GM18508 (cell line): Measurements from ENCODE around the gene ZSWIM6.

ENCODE experiments used
- ATAC-seq: cut with Tn5 transposase; IDR thresholded peaks from one replicate; pipeline ENCODE4 v1.9.1; 2021; ENCODE audit warnings: moderate number of reproducible peaks; ENCODE audit not compliant: insufficient read depth, unreplicated experiment

The ZSWIM6 gene

DNA sequence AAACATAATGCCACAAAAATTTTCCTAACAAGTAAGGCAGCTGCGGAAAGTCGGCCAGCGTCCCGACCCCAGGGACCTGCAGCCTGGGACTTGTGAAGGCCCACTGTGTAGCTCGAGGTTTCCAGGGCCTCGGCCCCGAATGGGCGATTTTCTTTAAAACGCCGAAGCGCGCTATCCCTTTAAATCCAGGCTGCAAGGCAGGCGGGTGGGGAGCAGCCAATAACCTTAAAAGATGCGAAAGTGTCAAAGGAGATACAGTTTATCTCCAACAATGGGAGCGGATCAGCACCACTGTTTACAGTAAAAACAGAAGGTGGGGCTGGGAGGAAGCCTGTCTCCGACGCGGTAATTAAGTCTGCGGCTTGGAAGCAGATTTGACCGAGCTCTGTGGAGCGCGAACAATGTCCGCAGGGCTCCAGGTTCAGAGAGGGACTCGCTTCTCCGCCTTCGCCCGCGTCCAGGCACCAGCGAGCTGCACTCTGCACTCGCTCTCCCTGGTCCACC lies 1.7 kb upstream of the ZSWIM6 start:
- no peak for ATAC-seq

DNA sequence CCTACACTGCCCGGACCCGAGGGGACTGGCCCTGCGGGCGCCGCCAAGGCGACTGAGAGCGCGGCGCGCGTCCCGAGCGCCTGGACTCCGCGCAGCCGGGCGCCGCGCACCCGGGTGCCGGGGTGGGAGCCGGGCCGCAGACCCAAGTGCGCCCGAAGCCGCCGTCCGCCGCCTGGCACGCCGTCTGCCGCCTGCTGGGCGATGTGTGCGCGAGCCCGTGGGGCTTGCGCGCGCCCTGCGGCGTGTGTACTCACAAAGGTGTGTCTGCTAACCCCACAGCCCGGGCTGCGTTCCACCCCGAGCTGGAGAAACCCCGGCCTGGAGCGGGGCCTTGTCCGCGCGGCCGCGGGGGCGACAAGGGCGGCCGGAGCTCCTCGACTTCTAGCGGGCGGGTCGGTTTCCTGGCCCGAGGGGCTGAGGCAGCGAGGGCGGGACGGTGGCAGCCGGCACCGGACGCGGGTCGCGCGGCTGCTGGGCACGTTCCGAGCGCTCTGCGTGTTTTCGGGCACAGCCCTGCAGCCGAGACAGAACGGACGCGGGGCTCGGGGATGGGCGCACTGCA lies 1.1 kb upstream of the ZSWIM6 start:
- no peak for ATAC-seq

DNA sequence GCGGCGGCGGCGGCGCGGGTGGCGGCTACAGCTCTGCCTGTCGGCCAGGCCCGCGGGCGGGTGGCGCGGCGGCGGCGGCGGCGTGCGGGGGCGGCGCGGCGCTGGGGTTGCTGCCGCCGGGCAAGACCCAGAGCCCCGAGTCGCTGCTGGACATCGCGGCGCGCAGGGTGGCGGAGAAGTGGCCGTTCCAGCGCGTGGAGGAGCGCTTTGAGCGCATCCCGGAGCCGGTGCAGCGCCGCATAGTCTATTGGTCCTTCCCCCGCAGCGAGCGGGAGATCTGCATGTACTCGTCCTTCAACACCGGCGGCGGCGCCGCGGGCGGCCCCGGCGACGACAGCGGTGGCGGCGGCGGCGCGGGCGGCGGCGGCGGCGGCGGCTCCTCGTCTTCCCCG lies 296 bp downstream of the ZSWIM6 start:
- ATAC-seq: no peak

DNA sequence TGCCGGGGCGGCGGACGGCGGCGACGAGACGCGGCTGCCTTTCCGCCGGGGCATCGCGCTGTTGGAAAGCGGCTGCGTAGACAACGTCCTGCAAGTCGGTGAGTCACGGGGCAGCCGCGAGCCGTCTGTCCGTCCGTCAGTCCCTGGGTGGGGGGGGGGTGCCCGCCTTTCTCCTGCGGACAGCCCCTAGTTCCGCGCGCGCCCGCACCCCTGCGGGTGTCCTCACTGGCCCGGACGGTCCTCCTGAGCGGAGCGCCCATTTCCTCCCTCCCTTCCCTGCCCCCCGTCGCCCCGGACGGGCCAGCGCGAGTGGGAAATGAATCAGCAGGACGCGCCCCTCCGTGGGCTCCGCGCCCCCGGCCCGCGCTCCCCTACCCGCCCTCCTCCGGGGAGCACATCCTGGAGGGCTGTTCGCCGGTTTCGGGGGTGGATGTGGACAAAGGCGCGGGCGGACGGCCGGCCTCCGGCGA lies 828 bp downstream of the ZSWIM6 start:
- ATAC-seq: no peak

DNA sequence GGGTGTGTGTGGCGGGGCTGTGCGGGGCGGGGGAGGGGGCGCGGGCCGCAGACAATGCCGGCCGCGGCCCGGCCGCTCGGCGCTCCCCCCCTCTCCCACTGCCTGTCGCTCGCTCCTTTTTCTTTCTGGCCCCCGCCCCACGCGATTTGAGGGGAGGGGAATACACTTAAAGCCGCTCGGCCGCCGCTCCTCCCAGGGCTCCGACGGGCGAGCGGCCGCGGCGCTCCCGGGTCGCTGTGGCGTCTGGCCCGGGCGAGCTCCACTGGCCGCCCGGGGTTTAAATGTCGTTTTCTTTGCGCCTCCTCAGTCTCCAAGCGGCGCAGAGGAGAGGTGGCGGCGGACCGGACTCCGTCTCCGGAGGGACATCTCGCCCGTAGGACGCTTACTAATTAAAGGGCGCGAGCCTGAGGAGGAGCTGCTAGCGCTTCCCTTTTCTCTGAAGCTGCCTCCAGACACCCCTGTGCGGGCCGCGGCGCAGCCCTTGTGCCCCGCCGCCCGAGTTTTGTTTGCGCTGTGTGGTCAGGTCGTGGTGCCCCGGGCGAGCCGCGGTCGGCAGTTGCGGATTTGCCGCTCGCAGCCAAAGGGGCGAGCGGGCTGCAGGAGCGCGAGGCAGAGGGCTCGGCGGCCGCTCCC lies 1.4 kb downstream of the ZSWIM6 start:
- ATAC-seq: no peak

DNA sequence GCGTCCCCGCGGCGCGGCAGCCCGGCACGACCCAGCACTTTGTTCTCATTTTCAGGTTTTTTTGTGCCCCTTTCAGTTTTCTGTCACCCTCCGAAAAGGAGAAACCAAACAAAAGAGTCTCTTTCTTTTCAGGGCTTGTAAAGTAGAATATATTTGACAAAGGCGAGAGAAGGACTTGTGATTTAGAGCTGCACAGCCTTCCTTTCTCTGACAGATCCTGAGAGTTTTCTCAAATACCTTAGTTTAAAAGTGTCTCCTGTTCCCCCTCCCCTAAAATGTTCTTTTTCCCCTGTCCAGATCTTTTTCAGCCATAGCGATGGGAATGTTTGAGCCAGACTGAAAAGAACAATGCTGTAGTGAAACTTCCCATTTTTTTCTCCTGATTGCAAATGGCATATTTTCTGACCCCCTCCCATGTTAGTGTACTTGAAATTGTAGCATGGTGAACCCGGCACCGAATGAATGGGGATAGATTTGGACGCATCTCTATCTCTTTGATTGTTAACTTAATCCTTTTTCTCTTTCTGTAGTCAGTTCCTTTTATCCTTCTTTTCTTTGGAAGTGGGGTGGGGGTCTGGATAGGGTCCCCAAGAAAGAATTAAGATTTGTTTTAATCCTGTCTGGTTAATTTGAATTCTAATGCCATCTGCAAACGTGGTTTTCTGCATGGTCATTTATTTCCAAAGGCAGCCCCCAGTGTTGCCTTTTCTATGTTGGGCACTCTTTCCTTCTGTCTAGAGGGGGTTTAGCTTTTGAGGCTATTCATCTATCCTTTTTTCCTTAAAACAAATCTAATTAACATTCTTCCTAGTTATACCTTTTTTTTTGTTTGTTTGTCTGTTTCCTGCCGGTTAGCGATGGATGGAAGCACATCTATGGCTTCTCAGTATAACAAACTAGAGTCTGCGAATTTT lies 2.2 kb downstream of the ZSWIM6 start:
- no peak for ATAC-seq

DNA sequence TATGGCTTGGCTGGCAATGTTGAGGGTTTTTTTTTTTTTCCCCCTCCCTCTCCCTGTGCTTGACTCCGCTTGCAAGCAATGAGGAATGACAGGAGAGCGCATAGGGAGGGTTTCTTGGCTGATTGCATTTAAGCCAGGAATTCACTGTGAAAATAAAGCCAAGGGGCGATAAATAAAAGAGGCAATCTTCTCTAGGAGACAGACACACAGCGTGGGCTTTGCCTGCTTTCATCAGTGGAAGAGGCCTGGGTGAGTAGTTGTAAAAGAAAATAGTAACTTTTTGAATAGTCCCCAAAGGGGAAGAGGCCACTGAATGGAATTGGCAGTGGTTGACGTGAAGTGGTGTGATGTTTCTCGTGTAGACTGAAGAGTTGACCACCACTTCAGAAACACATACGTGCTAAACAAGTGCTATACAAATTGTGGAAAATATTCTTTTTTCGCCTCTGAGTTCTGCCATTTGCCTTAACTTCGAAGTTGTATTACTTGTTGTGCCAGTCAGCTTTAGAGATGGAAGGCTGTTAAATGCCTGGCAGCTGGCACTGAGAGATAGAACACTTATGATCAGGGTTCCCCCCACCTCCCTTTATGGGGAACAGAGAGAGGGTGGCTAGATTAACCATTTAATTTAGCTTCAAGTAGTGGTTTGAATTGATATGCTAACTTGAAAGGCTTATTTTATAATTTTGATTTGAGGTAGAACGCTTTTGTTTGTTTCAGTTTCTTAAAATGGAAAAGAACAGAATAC lies 3.0 kb downstream of the ZSWIM6 start:
- ATAC-seq: no peak

DNA sequence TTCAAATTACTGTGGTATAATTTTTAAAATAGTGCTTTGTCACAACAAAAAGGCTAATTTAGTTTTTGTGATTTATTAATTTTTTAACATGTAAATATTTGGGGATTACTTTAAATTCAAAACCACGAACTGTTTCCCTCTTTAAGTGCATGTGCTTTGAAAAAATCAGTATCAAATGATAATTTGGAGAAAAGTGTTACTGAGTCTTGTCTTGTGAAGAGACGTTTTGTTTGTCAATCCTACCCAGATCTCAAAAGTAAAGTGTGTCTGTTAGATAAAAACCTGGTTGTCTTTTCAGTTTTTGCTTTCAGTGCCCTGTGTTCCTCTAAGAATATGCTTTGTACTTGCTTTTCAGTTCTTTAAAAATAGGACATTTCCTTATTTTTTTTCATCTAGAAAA lies 7.7 kb downstream of the ZSWIM6 start:
- no peak for ATAC-seq

DNA sequence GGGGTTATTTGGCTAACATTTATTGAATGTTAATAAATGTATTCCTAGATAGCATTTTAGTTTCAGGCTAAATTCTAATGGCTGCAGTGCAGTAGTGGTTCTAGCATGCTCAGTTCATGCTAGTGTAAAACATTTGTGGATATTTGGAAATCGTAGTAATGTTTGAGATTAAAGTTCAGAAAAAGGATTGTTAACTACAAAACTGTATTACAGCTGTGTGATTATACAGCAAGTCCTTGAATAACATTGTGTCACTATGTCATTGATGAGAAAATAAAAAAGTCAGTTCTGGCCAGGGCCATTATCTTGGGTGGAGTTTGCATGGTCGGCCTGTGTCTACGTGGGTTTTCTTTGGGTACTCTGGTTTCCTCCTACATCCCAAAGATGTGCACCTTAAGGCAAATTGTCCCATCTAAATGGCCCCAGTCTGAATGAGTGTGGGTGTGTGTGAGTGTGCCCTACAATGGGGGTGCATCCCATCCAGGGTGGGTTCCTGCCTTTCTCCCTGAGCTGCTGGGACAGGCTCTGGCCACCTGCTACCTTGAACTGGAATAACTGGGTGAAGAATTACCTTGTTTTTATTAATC lies 8.8 kb downstream of the ZSWIM6 start:
- ATAC-seq: no peak

DNA sequence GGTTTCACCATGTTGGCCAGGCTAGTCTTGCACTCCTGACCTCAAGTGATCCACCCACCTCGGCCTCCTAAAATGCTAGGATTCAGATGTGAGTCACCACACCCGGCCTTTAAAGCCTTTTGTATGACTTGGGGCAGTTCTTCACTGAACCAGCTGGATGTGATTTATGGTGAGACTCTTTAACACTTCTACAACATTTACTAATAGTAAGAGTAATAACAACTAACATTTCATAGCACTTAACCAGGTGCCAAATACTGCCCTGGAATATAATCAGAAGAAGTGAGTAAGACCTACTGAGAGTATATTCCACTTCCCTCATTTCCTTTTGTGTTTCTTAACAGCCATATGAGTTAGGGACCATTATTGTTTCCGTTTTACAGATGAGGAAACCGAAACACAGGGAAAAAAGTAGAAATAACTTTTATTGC lies 10.0 kb downstream of the ZSWIM6 start:
- ATAC-seq: no peak

DNA sequence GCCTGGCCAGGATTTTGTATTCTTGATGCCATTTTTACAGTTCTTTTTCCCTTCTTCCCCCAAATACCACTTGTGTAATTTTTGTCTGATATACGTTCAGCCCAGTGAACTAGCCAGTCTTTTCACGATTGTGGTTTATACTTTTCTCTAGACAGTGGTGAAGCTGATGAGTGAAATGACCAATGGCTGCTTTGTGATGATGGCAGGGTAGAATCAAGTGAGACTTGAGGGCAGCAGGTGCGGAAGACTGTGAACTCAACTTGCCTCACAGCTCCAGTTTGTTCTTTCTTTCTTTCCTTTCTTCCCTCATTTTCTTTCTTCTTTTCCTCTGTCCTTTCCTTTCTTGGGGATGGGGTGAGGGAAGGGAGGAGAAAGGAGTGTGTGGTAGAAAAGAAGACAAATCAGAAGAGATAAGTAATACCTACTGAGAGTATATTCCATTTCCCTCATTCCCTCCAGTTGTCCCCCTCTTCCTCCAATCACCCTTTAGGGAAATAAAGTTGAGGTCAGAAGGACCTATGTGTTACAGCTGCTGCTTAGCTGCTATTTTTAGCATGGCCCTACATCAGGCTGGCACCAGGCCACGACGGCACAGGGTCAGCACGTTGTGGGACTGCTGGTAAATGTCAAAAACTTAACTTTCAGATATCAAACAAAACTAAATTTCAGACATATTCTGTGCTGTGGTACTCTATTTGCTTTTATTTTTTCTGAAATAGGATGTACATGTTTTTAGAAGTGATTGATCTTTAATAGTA lies 12.3 kb downstream of the ZSWIM6 start:
- ATAC-seq: no peak

DNA sequence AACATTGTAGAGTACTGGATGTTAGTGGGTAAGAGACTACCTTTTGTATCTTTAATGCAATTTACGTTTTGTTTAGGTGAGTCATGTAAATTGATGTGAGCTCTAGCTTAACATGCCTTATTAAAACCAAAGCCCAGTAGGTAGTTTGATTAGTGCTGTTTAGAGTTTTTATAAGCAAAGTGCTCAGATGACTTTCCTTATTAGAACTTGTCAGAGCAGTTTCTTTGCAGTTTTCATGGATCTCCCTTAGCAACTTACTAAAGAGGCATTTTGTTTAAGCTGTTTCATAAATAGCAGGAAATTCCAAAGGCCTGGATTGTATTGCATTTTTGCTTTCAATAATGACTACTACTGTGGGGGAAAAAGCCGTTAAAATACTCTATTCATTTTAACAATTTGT lies 14.5 kb downstream of the ZSWIM6 start:
- no peak for ATAC-seq

DNA sequence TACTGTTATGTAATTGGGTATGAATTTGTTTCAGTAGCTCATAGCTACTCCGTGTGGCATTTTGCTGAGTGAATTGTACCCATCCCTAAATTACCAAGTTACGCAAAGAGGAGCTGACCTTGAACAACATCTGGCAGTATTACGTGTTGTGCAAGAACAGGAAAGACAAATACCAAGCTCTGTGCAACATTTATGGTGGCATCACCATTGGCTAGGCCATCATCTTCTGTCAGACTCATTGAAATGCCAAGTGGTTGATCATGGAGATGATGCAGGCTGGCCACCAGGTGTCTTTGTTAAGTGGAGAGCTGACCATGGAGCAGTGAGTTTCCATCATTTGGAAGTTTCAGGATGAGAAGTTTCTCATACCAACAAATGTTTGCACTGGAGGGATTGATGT lies 15.0 kb downstream of the ZSWIM6 start:
- ATAC-seq: no peak

DNA sequence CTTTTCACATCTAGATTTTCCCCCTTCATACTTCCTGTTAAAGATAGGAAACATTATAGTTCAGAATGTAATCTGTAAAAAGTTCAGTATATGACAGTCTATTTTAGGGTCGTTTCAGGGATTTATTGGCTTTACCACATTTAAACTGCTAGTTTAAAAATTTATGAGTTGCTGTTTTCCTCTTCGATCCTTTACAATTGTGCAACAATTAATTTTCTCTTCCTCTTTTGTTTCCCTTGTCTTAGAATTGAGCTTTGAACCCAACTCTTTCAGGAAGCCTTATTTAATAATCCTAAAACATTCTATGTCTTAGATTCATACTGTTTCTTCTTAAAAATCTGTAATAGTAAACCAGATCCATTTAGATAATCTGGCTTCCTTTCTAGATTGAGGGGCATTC lies 16.4 kb downstream of the ZSWIM6 start:
- no peak for ATAC-seq

DNA sequence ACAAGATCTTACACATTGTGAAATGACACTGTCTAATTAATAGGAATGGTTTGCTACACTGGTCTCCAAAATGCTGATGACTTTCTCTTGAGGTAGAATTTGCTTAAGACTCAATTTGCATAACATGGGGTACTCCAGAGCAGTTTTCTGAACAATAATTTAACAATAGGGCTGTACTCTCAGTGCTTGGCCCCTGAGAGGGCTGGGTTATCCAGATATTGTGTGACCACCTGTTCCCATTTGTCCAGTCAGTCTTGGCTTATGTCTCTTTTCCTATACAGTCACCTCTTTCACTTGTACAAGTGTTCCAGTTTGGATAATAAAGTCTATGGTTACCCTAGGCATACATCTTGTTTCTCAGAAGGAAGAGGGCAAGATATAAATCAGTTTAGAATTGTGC lies 17.9 kb downstream of the ZSWIM6 start:
- no peak for ATAC-seq

DNA sequence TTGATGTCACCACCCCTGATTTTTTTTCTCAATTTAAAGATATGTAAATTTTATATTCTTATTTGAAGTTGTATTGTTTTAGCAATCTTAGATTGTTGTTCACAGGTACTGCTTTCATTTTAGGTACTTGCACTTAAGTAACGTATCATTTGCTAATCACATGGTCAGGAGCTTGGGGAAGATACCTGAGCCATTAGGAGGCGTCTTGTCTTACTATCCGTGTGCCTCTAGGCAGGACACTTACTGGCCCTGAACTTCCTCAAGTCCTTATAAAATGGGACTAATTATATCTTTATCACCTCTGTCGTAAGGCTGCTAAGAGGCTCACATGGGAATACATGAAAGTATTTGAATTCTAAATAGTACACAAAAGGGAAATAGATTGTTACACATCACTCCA lies 18.5 kb downstream of the ZSWIM6 start:
- no peak for ATAC-seq

DNA sequence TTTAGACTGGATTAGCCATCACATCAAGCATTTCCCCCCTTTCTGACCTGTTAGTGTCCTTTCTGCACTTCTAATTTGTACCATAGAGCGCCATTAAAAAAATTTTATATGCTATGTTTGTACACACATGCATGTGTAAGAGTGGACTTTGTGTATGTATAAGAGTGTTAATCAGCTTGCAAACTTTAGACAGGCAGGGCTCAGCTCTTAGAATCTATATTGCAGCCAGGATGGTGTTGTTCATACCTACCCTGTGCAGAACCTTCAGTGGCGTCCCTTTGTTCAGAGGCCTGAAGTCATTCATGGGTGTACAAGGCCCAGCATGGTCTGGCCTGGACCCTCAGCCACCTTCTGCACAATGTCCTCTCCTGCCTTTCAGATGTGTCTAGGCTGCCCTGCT lies 19.7 kb downstream of the ZSWIM6 start:
- no peak for ATAC-seq

DNA sequence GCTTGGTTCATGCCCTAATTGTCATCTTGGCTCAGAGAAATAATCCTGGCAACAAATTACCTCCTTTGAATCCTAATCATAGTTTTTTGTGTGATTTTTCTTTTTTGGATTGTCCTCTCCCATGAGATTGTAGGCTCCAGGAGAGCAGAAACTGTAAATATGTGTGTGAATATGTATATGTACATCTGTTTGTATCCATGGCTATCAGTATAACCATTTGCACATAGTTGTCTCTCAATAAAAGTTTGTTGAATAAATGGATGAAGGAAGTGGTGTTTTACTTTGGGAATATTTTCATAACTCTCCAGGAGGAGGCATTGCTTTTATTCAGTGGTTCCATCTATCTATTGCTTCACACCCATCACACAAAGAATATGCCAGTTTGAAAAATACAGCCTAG lies 20.1 kb downstream of the ZSWIM6 start:
- no peak for ATAC-seq

DNA sequence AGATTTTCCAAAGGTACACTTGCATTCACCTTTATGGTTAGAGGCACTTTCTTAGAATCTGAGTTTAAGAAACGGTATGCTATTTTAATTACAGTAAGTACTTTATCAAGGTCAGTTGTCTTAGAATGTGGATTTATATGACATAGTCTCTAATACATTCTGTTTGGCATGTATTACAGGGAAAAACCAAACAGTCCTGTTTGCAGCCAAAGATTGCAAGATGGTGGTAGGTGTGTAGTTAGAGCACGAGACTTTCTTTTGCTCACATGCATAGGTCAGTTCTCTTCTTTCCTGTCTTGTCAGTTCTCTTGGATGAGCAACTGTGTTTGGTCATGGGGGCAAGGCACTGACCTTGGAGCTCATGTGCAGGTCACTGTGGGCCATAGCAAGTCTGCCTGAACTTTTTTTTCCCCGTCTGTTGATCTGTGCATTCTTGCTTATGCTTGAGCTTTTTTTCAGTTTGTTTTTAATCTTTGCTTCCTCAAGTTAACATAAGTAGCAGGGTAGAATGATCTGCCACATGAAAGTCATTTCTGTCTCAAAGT lies 20.6 kb downstream of the ZSWIM6 start:
- no peak for ATAC-seq
